ENCODE data around the gene ATP6V0E1. TPM values are rescaled to one million over a fixed set of nuclear protein-coding genes. Genes with fewer than 3 reads are reported as not detected.

Gene ATP6V0E1
- total RNA-seq, 1 donor from 2014 or later = 147 TPM

- TF ChIP-seq CTCF (IDR thresholded peaks at IDR 0.05; ENCODE audit: unreplicated experiment) = no peak
- Mint-ChIP-seq H3K27ac (ENCODE audit: unreplicated experiment) (no peak overlapping the region), H3K27me3 (ENCODE audit: unreplicated experiment) (no peaks in the 10 kb centered on the region), H3K4me3 (ENCODE audit: unreplicated experiment) (no peak overlapping the region), H3K9me3 (ENCODE audit: unreplicated experiment) (no peaks in the 10 kb centered on the region), H3K4me1 (ENCODE audit: unreplicated experiment) (peaks cover 8% of the 10 kb centered on the region), H3K36me3 (ENCODE audit: low read depth, unreplicated experiment) (no peaks in the 10 kb centered on the region)
- DNase-seq (ENCODE audit: low spot score) = no peak
Measured at GRCh38 chr5:173051746-173052145, 68.2 kb downstream of the ATP6V0E1 start.

- H3K36me3 Mint-ChIP-seq (ENCODE audit: low read depth, unreplicated experiment) = no peaks in the 10 kb centered on the region
- no peak for TF ChIP-seq CTCF (IDR thresholded peaks at IDR 0.05; ENCODE audit: unreplicated experiment)
- no peaks in the 10 kb centered on the region for H3K9me3 Mint-ChIP-seq (ENCODE audit: unreplicated experiment)
- H3K4me3 Mint-ChIP-seq (ENCODE audit: unreplicated experiment) = no peak overlapping the region
- no peak for DNase-seq (ENCODE audit: low spot score)
- no peak overlapping the region for H3K27ac Mint-ChIP-seq (ENCODE audit: unreplicated experiment)
- H3K27me3 Mint-ChIP-seq (ENCODE audit: unreplicated experiment) = peaks cover 2% of the 10 kb centered on the region
- peaks cover 8% of the 10 kb centered on the region for H3K4me1 Mint-ChIP-seq (ENCODE audit: unreplicated experiment)
Measured at GRCh38 chr5:173053041-173053440, 69.5 kb downstream of the ATP6V0E1 start.

- H3K27me3 Mint-ChIP-seq (ENCODE audit: unreplicated experiment) = peaks cover 2% of the 10 kb centered on the region
- no peak for DNase-seq (ENCODE audit: low spot score)
- no peak for TF ChIP-seq CTCF (IDR thresholded peaks at IDR 0.05; ENCODE audit: unreplicated experiment)
- no peaks in the 10 kb centered on the region for H3K9me3 Mint-ChIP-seq (ENCODE audit: unreplicated experiment)
- H3K4me3 Mint-ChIP-seq (ENCODE audit: unreplicated experiment) = peak overlapping the region; percentile 92
- H3K27ac Mint-ChIP-seq (ENCODE audit: unreplicated experiment) = peak overlapping the region; percentile 48
- peaks cover 8% of the 10 kb centered on the region for H3K4me1 Mint-ChIP-seq (ENCODE audit: unreplicated experiment)
- H3K36me3 Mint-ChIP-seq (ENCODE audit: low read depth, unreplicated experiment) = no peaks in the 10 kb centered on the region
Measured at GRCh38 chr5:173055042-173055721, 71.6 kb downstream of the ATP6V0E1 start.

- DNase-seq (ENCODE audit: low spot score) = no peak
- Mint-ChIP-seq H3K27ac (ENCODE audit: unreplicated experiment) (peak overlapping the region; percentile 48), H3K4me1 (ENCODE audit: unreplicated experiment) (peaks cover 8% of the 10 kb centered on the region), H3K9me3 (ENCODE audit: unreplicated experiment) (no peaks in the 10 kb centered on the region), H3K36me3 (ENCODE audit: low read depth, unreplicated experiment) (no peaks in the 10 kb centered on the region), H3K4me3 (ENCODE audit: unreplicated experiment) (peak overlapping the region; percentile 92), H3K27me3 (ENCODE audit: unreplicated experiment) (peaks cover 2% of the 10 kb centered on the region)
- TF ChIP-seq CTCF (IDR thresholded peaks at IDR 0.05; ENCODE audit: unreplicated experiment) = no peak
Measured at GRCh38 chr5:173055722-173055982, 72.1 kb downstream of the ATP6V0E1 start.

- H3K9me3 Mint-ChIP-seq (ENCODE audit: unreplicated experiment) = no peaks in the 10 kb centered on the region
- H3K27me3 Mint-ChIP-seq (ENCODE audit: unreplicated experiment) = peaks cover 2% of the 10 kb centered on the region
- H3K4me1 Mint-ChIP-seq (ENCODE audit: unreplicated experiment) = peaks cover 8% of the 10 kb centered on the region
- peak; percentile 98 for DNase-seq (ENCODE audit: low spot score)
- H3K36me3 Mint-ChIP-seq (ENCODE audit: low read depth, unreplicated experiment) = no peaks in the 10 kb centered on the region
- peak within 1 kb of the TSS; percentile 95 for H3K4me3 Mint-ChIP-seq (ENCODE audit: unreplicated experiment)
- TF ChIP-seq CTCF (IDR thresholded peaks at IDR 0.05; ENCODE audit: unreplicated experiment) = no peak
- peak within 1 kb of the TSS; percentile 97 for H3K27ac Mint-ChIP-seq (ENCODE audit: unreplicated experiment)
Measured at GRCh38 chr5:173055983-173056782, 72.6 kb downstream of the ATP6V0E1 start, which contains the start of gene CREBRF. CREBRF (plus strand) TSS chr5:173056352; CDS start chr5:173080776, 24,424 bp downstream.
